ENCODE data around the gene TERT. TPM values are rescaled to one million over a fixed set of nuclear protein-coding genes. Genes with fewer than 3 reads are reported as not detected.

The TERT gene
- polyA plus RNA-seq, 2 of the 4 experiments (the other 2 are of a cell fraction): 1.1 to 4.0 TPM

GRCh38 chr5:1203311-1203967, 91.4 kb downstream of the TERT start:
- no peak overlapping the region for H3K27ac ChIP-seq
- no peak for TF ChIP-seq KDM1A (IDR thresholded peaks at IDR 0.05; ENCODE audit: low read depth)
- no peak for TF ChIP-seq EP300 (IDR thresholded peaks at IDR 0.05)
- no peak for TF ChIP-seq CEBPB (IDR thresholded peaks at IDR 0.05)
- TF ChIP-seq CBX8 (IDR thresholded peaks at IDR 0.05): no peak
- TF ChIP-seq HOXA7 (CRISPR knock-in tag; IDR thresholded peaks at IDR 0.05): no peak
- TF ChIP-seq EHF (CRISPR knock-in tag; IDR thresholded peaks at IDR 0.05): no peak
- TF ChIP-seq JUNB (IDR thresholded peaks at IDR 0.05): no peak
- TF ChIP-seq USF2 (IDR thresholded peaks at IDR 0.05): no peak
- no peak for TF ChIP-seq HMGXB4 (CRISPR knock-in tag; IDR thresholded peaks at IDR 0.05; ENCODE audit: borderline replicate concordance)
- no peak for TF ChIP-seq ZNF302 (CRISPR knock-in tag; IDR thresholded peaks at IDR 0.05)
- no peak for TF ChIP-seq ATOH8 (CRISPR knock-in tag; IDR thresholded peaks at IDR 0.05; ENCODE audit: low read depth)
- no peak for TF ChIP-seq JUN (IDR thresholded peaks at IDR 0.05)
- ATAC-seq (no peak), DNase-seq (ENCODE audit: low read depth in 1 of 2, low spot score in 1 of 2) (no peak), FAIRE-seq (no peak)
- 10% methylated on average over 2 of the region's 24 CpGs for WGBS (ENCODE audit: missing lambda C conversion rate)
- H3K4me3 ChIP-seq: no peak overlapping the region
- ChIA-PET CTCF (interaction anchor here (1.0 to 4.7 kb wide), 4 partner anchors 12 to 442 kb away, joined by 3 to 20 read pairs (median 4); no protein-coding TSS in a partner anchor), POLR2A (no interaction called here)
- no peaks in the 10 kb centered on the region; the same call in 2 of the 3 replicates for H3K4me1 ChIP-seq
- no peaks in the 10 kb centered on the region for H3K9me3 ChIP-seq
- no peak overlapping the region for H3K4me2 ChIP-seq

Small RNA genes lying within 50 kb of the gene (small RNA-seq; reads per million reads assigned to genes)
- gene MIR4457: 0 to 2.9 (median 0.58) reads per million in 6 experiments

Other genes with a start within 250 kb of the TERT start
- gene SLC12A7, start 183.0 kb downstream of the TERT start, polyA plus RNA-seq (2011; rRNA removed): 11.2 and 12.3 TPM in 2 replicates
- gene SLC12A7, start 183.0 kb downstream of the TERT start, polyA plus RNA-seq (2017; fragmentation: RNase III; extraction: RNeasy Plus Mini Kit Qiagen cat#74134 plus additional on column Dnase treatment): 18.1 to 22.5 TPM (median 19.5 TPM) in 3 replicates
- gene SLC6A19, start 93.5 kb downstream of the TERT start, polyA plus RNA-seq (2011; rRNA removed): not detected in 2 replicates
- gene SLC6A19, start 93.5 kb downstream of the TERT start, polyA plus RNA-seq (2017; fragmentation: RNase III; extraction: RNeasy Plus Mini Kit Qiagen cat#74134 plus additional on column Dnase treatment): 0.01 to 0.03 TPM in 2 of 3 replicates, not detected in the other
- gene SLC6A18, start 69.7 kb downstream of the TERT start, polyA plus RNA-seq (2011; rRNA removed): not detected in 2 replicates
- gene SLC6A18, start 69.7 kb downstream of the TERT start, polyA plus RNA-seq (2017; fragmentation: RNase III; extraction: RNeasy Plus Mini Kit Qiagen cat#74134 plus additional on column Dnase treatment): not detected in 3 replicates
- gene CLPTM1L, start 50.0 kb upstream of the TERT start, polyA plus RNA-seq (2011; rRNA removed): 171 and 175 TPM in 2 replicates
- gene CLPTM1L, start 50.0 kb upstream of the TERT start, polyA plus RNA-seq (2017; fragmentation: RNase III; extraction: RNeasy Plus Mini Kit Qiagen cat#74134 plus additional on column Dnase treatment): 169 to 194 TPM (median 173 TPM) in 3 replicates
- gene SLC6A3, start 150.4 kb upstream of the TERT start, polyA plus RNA-seq (2011; rRNA removed): 0.05 TPM in 1 of 2 replicates, not detected in the other
- gene SLC6A3, start 150.4 kb upstream of the TERT start, polyA plus RNA-seq (2017; fragmentation: RNase III; extraction: RNeasy Plus Mini Kit Qiagen cat#74134 plus additional on column Dnase treatment): 0.03 to 0.06 TPM (median 0.05 TPM) in 3 replicates
- 22.9 and 24.7 TPM in 2 replicates for gene LPCAT1, start 228.9 kb upstream of the TERT start, polyA plus RNA-seq (2011; rRNA removed)
- gene LPCAT1, start 228.9 kb upstream of the TERT start, polyA plus RNA-seq (2017; fragmentation: RNase III; extraction: RNeasy Plus Mini Kit Qiagen cat#74134 plus additional on column Dnase treatment): 59.9 to 74.9 TPM (median 73.4 TPM) in 3 replicates